ENCODE data around the gene ZNF24.

DNA sequence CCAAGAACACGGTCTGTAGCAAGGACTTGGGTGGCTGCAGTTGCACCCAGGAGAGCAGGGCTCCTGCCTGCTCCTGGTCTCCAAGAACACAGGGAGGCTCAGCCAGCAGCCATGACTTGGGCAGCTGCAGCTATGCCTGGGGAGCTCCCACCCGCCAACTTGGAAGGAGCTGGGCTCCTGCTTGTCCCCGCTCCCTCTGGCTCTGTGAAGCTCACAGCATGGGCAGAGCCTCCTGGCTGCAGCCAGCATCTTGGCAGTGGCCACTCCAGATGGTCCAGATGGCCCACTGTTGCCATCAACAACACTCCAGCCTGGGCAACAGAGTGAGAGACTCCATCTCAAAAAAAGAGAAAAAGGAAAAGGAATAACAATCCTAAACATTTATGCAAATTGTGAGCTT lies 59.4 kb downstream of the ZNF24 start:
- TF ChIP-seq CTCF (conservative IDR thresholded peaks at IDR 0.05; ENCODE audit: low read length) (no peak), EZH2phosphoT487 (IDR thresholded peaks at IDR 0.05; ENCODE audit: borderline replicate concordance) (no peak)

Measured in Loucy (cell line).